Loucy (cell line): Measurements from ENCODE around the gene RND2.
"Not testable (repeated sequence)": the region's sequence is repeated elsewhere in the genome, so short reads cannot be mapped to it uniquely, and the experiment has no call there.

Experiments used
- CTCF ChIP-seq: fragments of 200-600 bp; sonication (generic); conservative IDR thresholded peaks from 2 replicates; pipeline ENCODE4 v1.5.1; 2014; ENCODE audit warnings: mild to moderate bottlenecking, antibody characterized with exemption, low read length
- EZH2phosphoT487 ChIP-seq: fragments of 200-600 bp; IDR thresholded peaks from 2 replicates; pipeline ENCODE4 v1.6.1; 2018; ENCODE audit warnings: antibody characterized with exemption, mild to moderate bottlenecking, moderate library complexity, borderline replicate concordance

- not testable (repeated sequence) for TF ChIP-seq CTCF, EZH2phosphoT487
Measured at GRCh38 chr17:42993913-42994312, 31.1 kb upstream of the RND2 start.
